GM13977 (cell line): Measurements from ENCODE around the gene AP4B1.

ENCODE experiments used
- DNase-seq: peaks from one replicate; pipeline ENCODE4 v3.0.0; 2012; ENCODE audit warnings: low spot score
- in situ Hi-C: fragments of 300-500 bp; cut with MboI; formaldehyde crosslinking; loops from one replicate; pipeline ENCODE4 v1.12.0; 2022; ENCODE audit warnings: low sequenced_read_pairs, low pct_unique_long_range_greater_than_20kb, mixed read lengths, inconsistent platforms; ENCODE audit not compliant: unreplicated experiment
- TF ChIP-seq, protein P1 (sequence below): IDR thresholded peaks from 2 replicates; pipeline ENCODE4 v1.5.1; 2012; ENCODE audit warnings: mild to moderate bottlenecking, control low read depth; ENCODE audit not compliant: insufficient read depth; ENCODE audit errors: extremely low read depth, missing control alignments

The AP4B1 gene

DNA sequence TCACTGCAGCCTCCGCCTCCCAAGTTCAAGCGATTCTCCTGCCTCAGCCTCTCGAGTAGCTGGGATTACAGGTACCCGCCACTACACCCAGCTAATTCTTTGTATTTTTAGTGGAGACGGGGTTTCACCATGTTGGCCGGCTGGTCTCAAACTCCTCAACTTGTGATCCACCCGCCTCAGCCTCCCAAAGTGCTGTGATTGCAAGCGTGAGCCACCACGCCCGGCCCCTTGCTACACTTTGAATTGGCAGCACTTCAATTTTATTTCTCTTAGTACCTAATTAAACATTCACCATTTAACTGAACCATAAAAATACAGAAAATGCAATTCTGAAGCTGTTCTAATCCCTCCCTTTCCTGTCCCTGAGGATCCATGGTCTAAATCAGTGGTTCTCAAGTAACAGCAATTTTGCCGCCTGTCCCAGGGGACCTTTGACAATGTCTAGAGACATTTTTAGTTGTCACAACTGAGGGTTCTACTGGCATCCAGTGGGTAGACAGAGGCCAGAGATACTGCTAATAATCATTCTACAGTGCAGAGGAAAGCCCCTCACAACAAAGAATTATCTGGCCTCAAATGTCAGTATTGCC, 12.9 kb downstream of the AP4B1 start:
- in situ Hi-C loops, result no loop called here
- TF ChIP-seq, protein P1, sequence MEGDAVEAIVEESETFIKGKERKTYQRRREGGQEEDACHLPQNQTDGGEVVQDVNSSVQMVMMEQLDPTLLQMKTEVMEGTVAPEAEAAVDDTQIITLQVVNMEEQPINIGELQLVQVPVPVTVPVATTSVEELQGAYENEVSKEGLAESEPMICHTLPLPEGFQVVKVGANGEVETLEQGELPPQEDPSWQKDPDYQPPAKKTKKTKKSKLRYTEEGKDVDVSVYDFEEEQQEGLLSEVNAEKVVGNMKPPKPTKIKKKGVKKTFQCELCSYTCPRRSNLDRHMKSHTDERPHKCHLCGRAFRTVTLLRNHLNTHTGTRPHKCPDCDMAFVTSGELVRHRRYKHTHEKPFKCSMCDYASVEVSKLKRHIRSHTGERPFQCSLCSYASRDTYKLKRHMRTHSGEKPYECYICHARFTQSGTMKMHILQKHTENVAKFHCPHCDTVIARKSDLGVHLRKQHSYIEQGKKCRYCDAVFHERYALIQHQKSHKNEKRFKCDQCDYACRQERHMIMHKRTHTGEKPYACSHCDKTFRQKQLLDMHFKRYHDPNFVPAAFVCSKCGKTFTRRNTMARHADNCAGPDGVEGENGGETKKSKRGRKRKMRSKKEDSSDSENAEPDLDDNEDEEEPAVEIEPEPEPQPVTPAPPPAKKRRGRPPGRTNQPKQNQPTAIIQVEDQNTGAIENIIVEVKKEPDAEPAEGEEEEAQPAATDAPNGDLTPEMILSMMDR, result no peak
- no peak for DNase-seq

DNA sequence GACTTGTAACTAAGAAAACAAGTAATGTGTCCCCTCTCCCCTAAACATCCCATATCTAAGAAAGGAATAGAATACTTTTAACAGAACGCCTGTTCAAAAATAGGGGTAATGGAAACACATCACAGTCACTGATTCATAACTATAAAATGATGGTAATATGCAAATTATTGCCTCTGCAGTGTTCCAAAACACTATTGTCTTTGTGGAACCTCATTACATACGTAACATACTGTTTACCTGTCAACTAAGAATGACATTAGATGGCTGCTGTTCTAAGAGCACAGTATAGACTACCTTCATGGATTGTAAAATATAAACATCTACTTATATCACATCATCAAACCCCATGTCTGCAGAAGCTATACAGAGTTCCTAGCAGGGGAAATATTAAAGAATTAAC, 13.8 kb downstream of the AP4B1 start:
- TF ChIP-seq, protein P1, result no peak
- no peak for DNase-seq
- in situ Hi-C loops, result no loop called here

DNA sequence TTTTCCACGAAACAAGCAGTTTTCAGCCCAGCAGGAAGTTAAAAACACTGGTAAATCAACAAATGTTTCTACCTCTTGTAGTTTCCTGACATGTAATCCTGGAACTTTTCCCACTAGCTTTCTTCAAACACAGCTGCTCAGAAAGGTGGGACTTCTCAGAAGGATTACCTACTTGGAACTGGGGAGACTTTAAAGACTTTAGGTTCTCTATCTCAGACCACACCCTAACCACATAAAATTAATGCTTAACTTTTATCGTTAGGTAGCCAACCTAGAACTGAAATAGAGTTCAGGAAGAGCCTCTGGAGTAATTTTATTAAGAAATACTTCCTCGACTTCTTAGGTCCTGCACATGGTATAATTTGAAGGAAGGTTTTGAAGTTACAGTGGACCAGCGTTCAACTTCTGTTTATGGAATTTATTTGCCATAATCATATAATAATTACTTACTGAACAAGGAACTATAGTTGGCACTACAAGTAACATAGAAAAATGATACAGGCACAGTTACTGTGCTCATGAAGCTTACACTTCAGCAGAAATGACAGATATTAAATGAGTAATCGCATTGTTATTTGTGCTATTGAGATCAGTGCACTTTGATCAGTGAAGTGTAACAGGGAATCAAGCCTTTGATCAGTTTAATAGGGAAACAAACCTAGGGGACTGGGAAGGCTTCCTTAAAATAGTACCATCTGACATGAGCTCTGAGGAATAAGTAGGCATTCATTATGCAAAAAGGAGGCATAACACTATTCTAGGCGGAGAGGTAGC, 17.0 kb downstream of the AP4B1 start, which contains the start of gene BCL2L15:
Gene BCL2L15, minus strand, starts transcription at position 180 of the 774 bp plus-strand sequence. CDS start 206 bp downstream, outside the sequence.
- in situ Hi-C loops, result no loop called here
- TF ChIP-seq, protein P1, result no peak
- no peak for DNase-seq

DNA sequence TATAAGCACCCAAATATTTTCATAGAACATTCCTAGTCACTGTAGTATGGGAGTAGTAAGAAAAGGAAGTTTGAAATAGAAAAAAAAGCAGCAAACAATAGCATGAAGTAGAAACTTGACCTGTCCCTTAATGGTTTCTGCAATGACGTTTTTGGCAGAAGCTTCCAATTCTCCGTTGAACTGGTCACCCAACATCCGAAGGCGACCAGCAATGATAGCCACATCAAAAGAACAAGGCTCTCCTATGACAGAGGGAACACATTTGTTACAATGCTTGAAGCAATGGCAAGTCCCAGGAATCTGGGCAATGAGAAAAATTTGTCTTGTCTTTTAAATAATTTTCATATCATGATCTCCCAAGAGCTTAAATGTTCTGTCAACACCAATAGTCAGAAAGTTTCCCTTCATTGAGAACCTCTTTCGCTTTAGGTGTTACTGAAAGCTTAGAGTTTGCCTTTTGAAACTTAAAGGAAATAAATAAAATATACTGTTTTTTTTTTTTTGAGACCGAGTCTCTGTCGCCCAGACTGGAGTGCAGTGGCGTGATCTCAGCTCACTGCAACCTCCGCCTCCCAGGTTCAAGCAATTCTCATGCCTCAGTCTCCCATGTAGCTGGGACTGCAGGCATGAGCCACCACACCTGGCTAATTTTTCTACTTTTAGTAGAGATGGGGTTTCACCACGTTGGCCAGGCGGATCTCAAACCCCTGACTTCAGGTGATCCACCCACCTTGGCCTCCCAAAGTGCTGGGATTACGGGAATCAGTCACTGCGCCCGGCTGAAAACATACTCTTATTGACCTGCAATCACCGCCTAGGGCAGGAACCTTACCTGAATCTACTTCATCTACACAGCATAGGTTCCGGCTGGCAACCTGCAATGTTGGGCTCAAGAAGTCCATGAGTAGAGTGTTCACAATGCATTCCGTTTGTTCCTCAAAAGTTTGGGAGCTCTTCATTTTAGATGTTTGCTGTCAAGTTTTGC, 17.9 kb downstream of the AP4B1 start:
- no peak for DNase-seq
- in situ Hi-C loops, result no loop called here
- TF ChIP-seq, protein P1, result no peak

DNA sequence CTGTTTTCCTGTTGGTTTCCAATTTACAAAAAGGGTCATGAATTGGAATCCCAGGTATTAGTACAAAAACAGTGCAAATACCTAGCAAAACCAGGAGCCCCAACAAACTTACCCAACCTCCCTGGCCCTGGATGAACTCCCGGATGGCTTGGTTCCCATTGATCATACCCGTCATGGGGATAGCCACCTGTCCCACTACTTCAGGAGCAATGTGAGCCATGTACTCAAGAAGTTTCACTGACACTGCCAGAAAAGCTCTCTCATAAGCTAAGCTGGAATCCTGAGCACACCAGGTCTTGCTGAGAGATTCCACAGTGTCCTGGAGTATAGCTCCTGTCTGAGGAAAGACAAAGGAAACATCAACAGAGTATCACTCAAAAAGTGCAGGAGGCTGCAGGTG, 22.9 kb downstream of the AP4B1 start:
- no peak for DNase-seq
- TF ChIP-seq, protein P1, result no peak
- in situ Hi-C loops, result no loop called here

DNA sequence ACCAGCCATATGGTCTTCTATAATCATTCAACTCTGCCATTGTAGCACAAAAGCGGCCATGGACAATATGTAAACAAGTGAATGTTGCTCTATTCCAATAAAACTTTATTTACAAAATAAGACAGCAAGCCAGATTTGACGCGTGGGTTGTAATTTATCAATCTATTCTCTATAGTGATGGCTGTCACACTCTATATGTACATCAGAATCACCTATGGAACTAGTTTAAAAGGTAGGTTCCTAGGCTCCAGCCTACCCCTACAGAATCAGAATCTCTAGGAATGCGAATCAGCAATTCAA, 24.9 kb downstream of the AP4B1 start:
- in situ Hi-C loops, result no loop called here

More for the DNA sequence above, 24.9 kb downstream of the AP4B1 start:
- DNase-seq, result no peak
- TF ChIP-seq, protein P1, result no peak
